Erythroblast (primary cell): ENCODE results near the gene SPDYE3.
"Not testable (repeated sequence)": the region's sequence is repeated elsewhere in the genome, so short reads cannot be mapped to it uniquely, and the experiment has no call there.

Experiments
- DNase-seq, 2 experiments: peaks; one replicate each; lab custom pipeline; 2025; lab: John Stamatoyannopoulos, UW
- GATA1 ChIP-seq: IDR thresholded peaks from 2 replicates; pipeline ENCODE4 v1.6.1; 2011; ENCODE audit warnings: low read depth, mild to moderate bottlenecking, control low read depth, low read length, moderate library complexity
- POLR2A ChIP-seq: IDR thresholded peaks from 2 replicates; pipeline ENCODE4 v1.6.1; 2011; ENCODE audit warnings: mild to moderate bottlenecking, low read length

Gene SPDYE3

GRCh38 chr7:100335566-100336466 is 28.3 kb downstream of the SPDYE3 start:
- TF ChIP-seq POLR2A: peak; percentile 96
- DNase-seq: peak; percentile 95 to 96

GRCh38 chr7:100338083-100338696 is 30.7 kb downstream of the SPDYE3 start:
- not testable (repeated sequence) for DNase-seq

GRCh38 chr7:100341286-100341685 is 33.8 kb downstream of the SPDYE3 start:
- peak; percentile 16 to 45 for DNase-seq

- no peak for TF ChIP-seq POLR2A
- no peak for TF ChIP-seq GATA1
- no peak for DNase-seq
These were observed 35.3 kb downstream of the SPDYE3 start for GRCh38 chr7:100342765-100343164.

- DNase-seq: peak in 1 of 2 experiments; percentile 45
These were observed 36.6 kb downstream of the SPDYE3 start for GRCh38 chr7:100344124-100344559.

GRCh38 chr7:100344560-100345287 is 37.2 kb downstream of the SPDYE3 start:
- DNase-seq: peak; percentile 92
- TF ChIP-seq POLR2A: peak; percentile 28

- peak; percentile 80 to 87 for DNase-seq
These were observed 37.8 kb downstream of the SPDYE3 start for GRCh38 chr7:100345288-100345672.

GRCh38 chr7:100346921-100347320 is 39.4 kb downstream of the SPDYE3 start:
- DNase-seq: no peak
- no peak for TF ChIP-seq POLR2A
- TF ChIP-seq GATA1: no peak

- TF ChIP-seq POLR2A (no peak), GATA1 (no peak)
- no peak for DNase-seq
These were observed 41.3 kb downstream of the SPDYE3 start for GRCh38 chr7:100348805-100349204.

- TF ChIP-seq GATA1: no peak
- TF ChIP-seq POLR2A: no peak
- DNase-seq: no peak
These were observed 42.3 kb downstream of the SPDYE3 start for GRCh38 chr7:100349757-100350156.

GRCh38 chr7:100351657-100352058 is 44.2 kb downstream of the SPDYE3 start:
- no peak for DNase-seq
- no peak for TF ChIP-seq POLR2A
- no peak for TF ChIP-seq GATA1

GRCh38 chr7:100352230-100352781 is 44.8 kb downstream of the SPDYE3 start:
- not testable (repeated sequence) for DNase-seq

- no peak for DNase-seq
- no peak for TF ChIP-seq GATA1
- TF ChIP-seq POLR2A: no peak
These were observed 45.6 kb downstream of the SPDYE3 start for GRCh38 chr7:100352984-100353684.
